GM21576 (cell line): ENCODE data around the gene F10.
"Not testable (repeated sequence)": the region's sequence is repeated elsewhere in the genome, so short reads cannot be mapped to it uniquely, and the experiment has no call there.

Experiments
- ATAC-seq: cut with Tn5 transposase; IDR thresholded peaks from one replicate; pipeline ENCODE4 v1.9.1; 2021; ENCODE audit warnings: mild to moderate bottlenecking, moderate library complexity; ENCODE audit not compliant: unreplicated experiment

The F10 gene

DNA sequence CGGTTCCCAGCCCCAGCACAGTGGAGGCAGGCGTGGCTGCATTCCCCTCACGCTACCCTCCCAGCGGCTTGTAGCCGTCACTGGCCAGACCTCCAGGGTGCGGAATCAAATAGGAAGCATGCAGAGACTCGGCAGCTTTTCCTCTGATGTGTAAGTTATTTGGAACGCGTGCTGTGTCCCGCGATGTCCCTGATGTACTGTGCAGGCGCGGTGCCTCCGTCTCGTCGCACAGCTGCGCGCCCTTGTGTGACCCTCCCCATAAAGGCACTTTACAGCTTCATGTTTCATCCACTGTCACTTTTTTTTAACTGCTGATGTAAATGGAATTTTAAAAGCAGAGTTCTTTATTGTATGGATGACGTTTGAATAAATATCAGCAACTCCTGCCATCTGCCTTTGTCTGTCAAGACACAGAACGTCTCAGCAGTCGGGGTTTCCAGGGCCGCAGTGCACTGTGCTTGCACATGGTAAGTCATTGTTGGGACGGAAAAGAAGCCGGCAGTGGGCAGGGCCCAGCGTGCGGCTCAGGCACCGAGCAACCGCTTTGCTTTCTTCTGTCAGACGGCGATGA is 24.4 kb upstream of the F10 start:
- no peak for ATAC-seq

GRCh38 chr13:113099142-113099541 is 23.5 kb upstream of the F10 start:
- no peak for ATAC-seq

GRCh38 chr13:113102302-113102701 is 20.3 kb upstream of the F10 start:
- ATAC-seq, result not testable (repeated sequence)

GRCh38 chr13:113102727-113103126 is 19.9 kb upstream of the F10 start:
- ATAC-seq, result no peak

- ATAC-seq, result no peak
Observed at GRCh38 chr13:113103646-113104045, 19.0 kb upstream of the F10 start.

DNA sequence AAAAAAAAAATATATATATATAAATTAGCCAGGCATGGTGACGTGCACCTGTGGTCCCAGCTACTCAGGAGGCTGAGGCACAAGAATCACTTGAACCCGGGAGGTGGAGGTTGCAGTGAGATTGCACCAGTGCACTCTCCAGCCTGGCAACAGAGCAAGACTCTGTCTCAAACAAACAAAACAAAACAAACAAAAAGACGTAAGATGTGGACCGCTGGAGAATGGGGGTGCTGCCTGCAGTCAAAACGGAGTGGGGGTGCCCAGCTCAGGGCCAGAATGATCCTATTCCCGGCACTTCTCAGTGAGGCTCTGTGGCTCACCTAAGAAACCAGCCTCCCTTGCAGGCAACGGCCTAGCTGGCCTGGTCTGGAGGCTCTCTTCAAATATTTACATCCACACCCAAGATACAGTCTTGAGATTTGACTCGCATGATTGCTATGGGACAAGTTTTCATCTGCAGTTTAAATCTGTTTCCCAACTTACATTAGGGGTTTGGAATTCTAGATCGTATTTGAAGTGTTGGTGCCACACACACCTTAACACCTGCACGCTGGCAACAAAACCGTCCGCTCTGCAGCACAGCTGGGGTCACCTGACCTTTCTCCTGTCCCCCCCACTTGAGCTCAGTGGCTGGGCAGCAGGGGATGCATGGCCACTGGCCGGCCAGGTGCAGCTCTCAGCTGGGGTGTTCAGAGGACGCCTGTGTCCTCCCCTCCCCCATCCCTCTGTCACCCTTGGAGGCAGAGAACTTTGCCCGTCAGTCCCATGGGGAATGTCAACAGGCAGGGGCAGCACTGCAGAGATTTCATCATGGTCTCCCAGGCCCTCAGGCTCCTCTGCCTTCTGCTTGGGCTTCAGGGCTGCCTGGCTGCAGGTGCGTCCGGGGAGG is 17.3 kb upstream of the F10 start, which contains the start of gene F7:
Gene F7, plus strand, starts transcription at position 760 of the 889 bp plus-strand sequence. Its CDS starts 51 bp downstream, at position 811.
- no peak for ATAC-seq

GRCh38 chr13:113105921-113106452 is 16.6 kb upstream of the F10 start:
- no peak for ATAC-seq

GRCh38 chr13:113106711-113107351 is 15.8 kb upstream of the F10 start:
- ATAC-seq, result no peak

DNA sequence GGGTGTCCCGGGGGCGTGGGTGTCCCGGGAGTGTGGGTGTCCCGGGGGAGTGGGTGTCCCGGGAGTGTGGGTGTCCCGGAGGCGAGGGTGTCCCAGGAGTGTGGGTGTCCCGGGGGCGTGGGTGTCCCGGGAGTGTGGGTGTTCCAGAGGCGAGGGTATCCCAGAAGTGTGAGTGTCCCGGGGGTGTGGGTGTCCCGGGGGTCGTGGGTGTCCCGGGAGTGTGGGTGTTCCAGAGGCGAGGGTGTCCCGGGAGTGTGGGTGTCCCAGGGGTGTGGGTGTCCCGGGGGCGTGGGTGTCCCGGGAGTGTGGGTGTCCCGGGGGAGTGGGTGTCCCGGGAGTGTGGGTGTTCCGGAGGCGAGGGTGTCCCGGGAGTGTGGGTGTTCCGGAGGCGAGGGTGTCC is 14.1 kb upstream of the F10 start:
- not testable (repeated sequence) for ATAC-seq

DNA sequence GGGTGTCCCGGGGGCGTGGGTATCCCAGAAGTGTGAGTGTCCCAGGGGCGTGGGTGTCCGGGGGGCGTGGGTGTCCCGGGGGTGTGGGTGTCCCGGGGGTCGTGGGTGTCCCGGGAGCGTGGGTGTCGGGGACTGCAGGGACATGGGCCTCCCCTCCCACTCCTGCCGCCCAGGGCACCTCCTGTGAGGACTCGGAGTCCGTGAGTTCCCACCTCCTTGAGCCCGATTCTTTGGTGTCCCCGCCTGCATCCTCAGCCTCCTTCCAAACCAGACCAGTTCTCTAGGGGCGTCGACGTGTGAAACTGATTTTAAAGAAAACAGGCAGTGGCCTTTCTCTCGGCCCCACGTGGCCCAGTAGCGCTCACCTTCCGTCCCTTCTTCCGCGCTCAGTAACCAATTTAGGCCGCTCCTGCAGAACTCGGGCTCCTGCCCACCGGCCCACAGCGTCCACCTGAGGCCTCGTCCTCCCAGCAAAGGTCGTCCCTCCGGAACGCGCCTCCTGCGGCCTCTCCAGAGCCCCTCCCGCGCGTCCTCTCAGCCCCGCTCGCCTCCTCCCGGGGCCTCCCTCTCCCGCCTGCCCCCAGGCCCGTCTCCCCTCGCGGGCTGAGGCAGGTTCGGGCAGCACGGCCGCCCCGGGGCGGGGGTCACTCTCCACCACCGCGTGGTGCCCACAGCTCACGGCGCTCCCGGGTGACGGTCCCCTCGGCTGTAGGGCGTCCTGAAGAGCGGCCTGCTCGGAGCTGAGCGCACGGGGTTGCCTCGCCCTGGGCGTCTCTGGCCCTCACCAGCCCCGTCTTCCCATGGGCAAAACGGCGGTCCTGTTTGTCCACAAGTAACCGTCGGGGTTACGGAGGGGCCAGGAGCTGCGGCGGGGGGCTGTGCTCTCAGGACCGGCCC is 13.2 kb upstream of the F10 start:
- no peak for ATAC-seq

GRCh38 chr13:113110048-113110851 is 12.3 kb upstream of the F10 start:
- no peak for ATAC-seq

GRCh38 chr13:113110852-113111315 is 11.7 kb upstream of the F10 start:
- ATAC-seq, result no peak

DNA sequence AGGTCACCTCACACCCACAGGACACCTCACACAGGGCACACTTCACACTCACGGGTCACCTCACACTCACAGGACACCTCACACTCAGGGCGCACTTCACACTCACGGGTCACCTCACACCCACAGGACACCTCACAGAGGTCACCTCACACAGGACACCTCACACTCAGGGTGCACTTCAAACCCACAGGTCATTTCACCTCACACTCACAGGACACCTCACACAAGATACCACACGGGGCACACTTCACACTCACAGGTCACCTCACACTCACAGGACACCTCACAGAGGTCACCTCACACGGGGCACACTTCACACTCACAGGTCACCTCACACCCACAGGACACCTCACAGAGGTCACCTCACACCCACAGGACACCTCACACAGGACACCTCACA is 10.8 kb upstream of the F10 start:
- ATAC-seq, result not testable (repeated sequence)

DNA sequence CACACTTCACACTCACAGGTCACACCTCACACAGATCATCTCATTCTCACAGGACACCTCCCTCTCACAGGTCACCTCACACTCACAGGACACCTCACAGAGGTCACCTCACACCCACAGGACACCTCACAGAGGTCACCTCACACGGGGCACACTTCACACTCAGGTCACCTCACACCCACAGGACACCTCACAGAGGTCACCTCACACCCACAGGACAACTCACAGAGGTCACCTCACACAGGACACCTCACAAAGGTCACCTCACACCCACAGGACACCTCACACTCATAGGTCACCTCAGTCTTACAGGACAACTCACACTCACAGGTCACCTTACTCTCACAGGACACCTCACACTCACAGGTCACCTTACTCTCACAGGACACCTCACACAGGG is 10.1 kb upstream of the F10 start:
- not testable (repeated sequence) for ATAC-seq

DNA sequence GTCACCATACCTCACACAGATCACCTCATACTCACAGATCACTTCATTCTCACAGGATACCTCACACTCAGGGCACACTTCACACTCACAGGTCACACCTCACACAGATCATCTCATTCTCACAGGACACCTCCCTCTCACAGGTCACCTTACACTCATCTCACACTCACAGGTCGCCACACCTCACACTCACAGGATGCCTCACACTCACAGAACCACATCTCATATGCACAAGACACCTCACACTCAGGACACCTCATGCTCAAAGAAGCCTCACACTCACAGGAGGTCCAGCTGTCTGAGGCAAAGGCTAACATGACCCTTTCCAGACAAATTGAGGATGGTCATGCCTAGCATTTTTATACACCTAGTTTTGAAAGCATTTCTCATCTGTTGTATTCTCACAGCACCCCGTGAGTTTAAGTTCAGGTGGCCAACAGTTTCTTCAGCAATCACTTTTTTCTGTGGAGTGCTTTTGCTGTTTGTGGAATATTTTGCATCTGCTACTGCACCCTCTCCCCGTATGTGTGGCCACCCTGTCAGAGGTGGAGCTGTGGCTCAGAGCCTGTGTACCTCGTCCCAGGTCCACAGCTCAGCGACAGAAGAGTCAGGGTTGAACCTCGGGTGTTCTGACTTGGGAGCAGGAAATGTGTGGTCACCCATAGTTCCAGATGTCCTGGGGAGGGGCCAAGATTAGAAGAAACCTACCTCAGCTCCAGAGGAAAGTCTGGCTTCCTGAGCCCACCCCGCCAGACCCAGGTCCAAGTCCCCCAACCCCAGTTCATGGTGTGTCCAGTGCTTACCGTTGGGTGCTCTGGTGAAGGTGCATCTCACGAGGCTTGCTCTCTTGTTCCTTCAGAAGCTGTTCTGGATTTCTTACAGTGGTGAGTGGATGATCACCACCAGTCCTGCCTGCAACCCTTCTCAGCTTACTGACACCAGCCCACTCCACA is 9.4 kb upstream of the F10 start:
- no peak for ATAC-seq

DNA sequence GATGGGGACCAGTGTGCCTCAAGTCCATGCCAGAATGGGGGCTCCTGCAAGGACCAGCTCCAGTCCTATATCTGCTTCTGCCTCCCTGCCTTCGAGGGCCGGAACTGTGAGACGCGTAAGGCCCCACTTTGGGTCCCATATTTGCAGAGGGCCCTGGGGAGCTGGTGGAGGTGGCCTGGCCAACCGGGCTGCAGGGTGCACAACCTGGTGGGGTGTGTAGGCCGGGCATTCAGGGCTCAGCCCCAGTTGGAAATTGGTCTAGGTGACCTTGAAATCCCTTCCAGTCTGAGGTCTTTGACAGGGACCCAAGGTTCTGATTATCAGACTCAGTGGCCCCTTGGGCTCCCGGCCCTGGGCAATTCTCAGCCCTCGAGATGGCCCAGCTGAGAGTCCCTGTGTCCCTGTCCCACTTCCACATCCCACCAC is 8.7 kb upstream of the F10 start:
- no peak for ATAC-seq

DNA sequence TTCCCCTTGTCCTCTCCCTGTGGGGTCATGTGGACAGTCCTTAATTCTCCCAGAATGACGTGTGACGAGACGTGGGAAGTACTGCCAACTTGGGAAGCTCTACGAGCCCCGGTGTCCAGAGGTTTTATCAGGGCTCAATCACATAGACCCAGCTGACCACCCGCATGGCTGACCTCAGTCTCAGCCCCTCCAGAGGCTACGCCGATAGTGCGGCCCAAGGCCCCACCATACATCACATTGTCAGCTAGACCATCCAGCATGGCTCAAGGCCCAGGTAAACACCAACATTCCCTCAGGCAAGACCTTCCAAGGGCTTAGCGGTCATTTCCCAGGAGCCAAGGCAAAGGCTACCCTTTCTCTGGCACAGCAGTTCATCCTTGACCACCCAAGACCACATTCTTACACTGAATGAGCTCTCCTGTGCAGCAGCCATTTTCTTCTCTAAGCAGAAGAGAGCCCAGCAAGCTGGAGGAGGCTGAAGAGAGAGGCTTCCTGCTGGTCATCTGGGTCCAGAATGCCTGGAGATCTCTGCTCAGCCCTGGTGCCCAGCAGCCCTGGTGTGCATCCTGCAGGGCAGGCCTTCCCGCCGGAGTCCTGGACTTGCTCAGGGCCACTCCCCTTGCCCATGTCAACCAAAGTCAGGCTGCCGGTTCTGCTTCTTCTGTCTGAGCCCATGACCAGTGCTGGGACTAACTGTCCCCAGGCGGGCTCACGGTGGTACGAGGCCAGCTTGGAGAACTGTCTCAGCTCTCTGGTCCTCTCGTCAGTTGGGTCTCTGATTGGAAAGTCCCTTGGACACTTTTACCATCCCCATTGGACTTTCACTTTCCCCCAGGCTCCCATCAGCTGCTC is 7.9 kb upstream of the F10 start:
- ATAC-seq, result no peak
